Gastrocnemius medialis (tissue), 4 donors: Measurements from ENCODE around the gene MIER2.

Experiments used
- POLR2A ChIP-seq, 2 donors: fragments of 450-650 bp; IDR thresholded peaks; one replicate each; pipeline ENCODE4 v1.6.1; 2017; ENCODE audit warnings: antibody characterized with exemption in 2 of 2, mild to moderate bottlenecking in 2 of 2, moderate library complexity in 2 of 2
- TF ChIP-seq, protein P1 (sequence below), 5 experiments: fragments of 450-650 bp in 3 of 5; fragments of 200-600 bp in 2 of 5; sonication (generic) in 2 of 5; IDR thresholded peaks in 4 of 5; conservative IDR thresholded peaks in 1 of 5; 1 replicate in 4 of 5; 2 replicates in 1 of 5; pipeline ENCODE4 v1.5.1; 2016 to 2019; ENCODE audit warnings: antibody characterized with exemption in 5 of 5, mild to moderate bottlenecking in 3 of 5, moderate library complexity in 3 of 5

DNA sequence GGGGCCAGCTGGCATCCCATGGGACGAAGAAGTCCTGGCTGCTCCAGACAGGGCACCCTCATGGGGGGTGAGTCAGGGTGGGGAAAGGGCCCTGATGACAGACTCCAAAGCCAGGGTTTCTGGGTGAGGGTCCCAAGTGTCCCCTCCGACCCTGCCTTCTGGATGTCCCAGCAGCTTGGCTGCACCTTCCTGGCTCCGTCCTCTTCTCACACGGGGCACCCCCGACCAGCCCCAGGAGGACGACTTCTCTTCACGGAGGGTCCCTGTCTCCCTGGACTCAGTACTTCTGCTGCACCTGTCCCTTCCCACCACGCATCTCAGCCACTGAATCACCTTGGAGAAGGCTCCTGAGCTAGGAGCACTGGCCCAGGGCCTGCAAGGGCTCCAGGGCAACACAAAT, 19.9 kb downstream of the MIER2 start:
- no peak for TF ChIP-seq POLR2A (IDR thresholded peaks at IDR 0.05)
- TF ChIP-seq, protein P1, sequence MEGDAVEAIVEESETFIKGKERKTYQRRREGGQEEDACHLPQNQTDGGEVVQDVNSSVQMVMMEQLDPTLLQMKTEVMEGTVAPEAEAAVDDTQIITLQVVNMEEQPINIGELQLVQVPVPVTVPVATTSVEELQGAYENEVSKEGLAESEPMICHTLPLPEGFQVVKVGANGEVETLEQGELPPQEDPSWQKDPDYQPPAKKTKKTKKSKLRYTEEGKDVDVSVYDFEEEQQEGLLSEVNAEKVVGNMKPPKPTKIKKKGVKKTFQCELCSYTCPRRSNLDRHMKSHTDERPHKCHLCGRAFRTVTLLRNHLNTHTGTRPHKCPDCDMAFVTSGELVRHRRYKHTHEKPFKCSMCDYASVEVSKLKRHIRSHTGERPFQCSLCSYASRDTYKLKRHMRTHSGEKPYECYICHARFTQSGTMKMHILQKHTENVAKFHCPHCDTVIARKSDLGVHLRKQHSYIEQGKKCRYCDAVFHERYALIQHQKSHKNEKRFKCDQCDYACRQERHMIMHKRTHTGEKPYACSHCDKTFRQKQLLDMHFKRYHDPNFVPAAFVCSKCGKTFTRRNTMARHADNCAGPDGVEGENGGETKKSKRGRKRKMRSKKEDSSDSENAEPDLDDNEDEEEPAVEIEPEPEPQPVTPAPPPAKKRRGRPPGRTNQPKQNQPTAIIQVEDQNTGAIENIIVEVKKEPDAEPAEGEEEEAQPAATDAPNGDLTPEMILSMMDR (IDR thresholded peaks at IDR 0.05 in 4 of 5, conservative IDR thresholded peaks at IDR 0.05 in 1 of 5): no peak
